GM23248 (cell line): ENCODE data around the gene FNDC1. TPM values are rescaled to one million over a fixed set of nuclear protein-coding genes. Genes with fewer than 3 reads are reported as not detected.

Experiments
- DNase-seq: peaks from one replicate; pipeline ENCODE4 v3.0.0-alpha.2; 2015
- H2AFZ ChIP-seq: fragments of 200-600 bp; sonication (generic); 2 replicates; pipeline ENCODE4 v1.6.1; 2016; ENCODE audit warnings: antibody characterized with exemption
- H3F3A ChIP-seq: fragments of 200-600 bp; sonication (generic); 2 replicates; pipeline ENCODE4 v1.6.1; 2016; ENCODE audit warnings: mild to moderate bottlenecking, antibody characterized with exemption, mixed run types; ENCODE audit not compliant: insufficient read depth
- H3K27ac ChIP-seq: fragments of 200-600 bp; sonication (generic); 2 replicates; pipeline ENCODE4 v1.5.1; 2016; ENCODE audit warnings: mild to moderate bottlenecking
- H3K27me3 ChIP-seq: fragments of 200-600 bp; sonication (generic); replicated peaks from 2 replicates; pipeline ENCODE4 v1.6.1; 2016; ENCODE audit warnings: mild to moderate bottlenecking; ENCODE audit not compliant: insufficient read depth
- H3K36me3 ChIP-seq: fragments of 200-600 bp; sonication (generic); 2 replicates; pipeline ENCODE4 v1.6.1; 2016; ENCODE audit warnings: low read depth, mild to moderate bottlenecking
- H3K4me1 ChIP-seq: fragments of 200-600 bp; sonication (generic); 2 replicates; pipeline ENCODE4 v1.6.1; 2016; ENCODE audit warnings: mild to moderate bottlenecking; ENCODE audit not compliant: insufficient read depth
- H3K4me2 ChIP-seq: fragments of 200-600 bp; sonication (generic); one replicate; pipeline ENCODE4 v1.6.1; 2016; ENCODE audit warnings: mild to moderate bottlenecking; ENCODE audit not compliant: unreplicated experiment
- H3K4me3 ChIP-seq: fragments of 200-600 bp; sonication (generic); 2 replicates; pipeline ENCODE4 v1.5.1; 2016; ENCODE audit warnings: mild to moderate bottlenecking
- H3K79me2 ChIP-seq: fragments of 200-600 bp; sonication (generic); 2 replicates; pipeline ENCODE4 v1.6.1; 2016; ENCODE audit warnings: mild to moderate bottlenecking; ENCODE audit not compliant: insufficient read depth
- H3K9ac ChIP-seq: fragments of 200-600 bp; sonication (generic); 2 replicates; pipeline ENCODE4 v1.6.1; 2016; ENCODE audit warnings: mild to moderate bottlenecking
- H3K9me2 ChIP-seq: fragments of 200-600 bp; sonication (generic); 2 replicates; pipeline ENCODE4 v1.6.1; 2016; ENCODE audit warnings: mixed run types, mild to moderate bottlenecking, moderate library complexity; ENCODE audit not compliant: insufficient read depth
- H3K9me3 ChIP-seq: fragments of 200-600 bp; sonication (generic); one replicate; pipeline ENCODE4 v1.6.1; 2017; ENCODE audit warnings: low read depth
- H4K20me1 ChIP-seq: fragments of 200-600 bp; sonication (generic); 2 replicates; pipeline ENCODE4 v1.6.0; 2016; ENCODE audit not compliant: insufficient read depth
- EZH2 ChIP-seq: fragments of 200-600 bp; sonication (generic); IDR thresholded peaks from 2 replicates; pipeline ENCODE4 v1.6.1; 2018; ENCODE audit warnings: antibody characterized with exemption, mild to moderate bottlenecking; ENCODE audit not compliant: insufficient read depth, poor library complexity, severe bottlenecking
- EZH2phosphoT487 ChIP-seq: fragments of 200-600 bp; sonication (generic); IDR thresholded peaks from 2 replicates; pipeline ENCODE4 v1.6.1; 2018; ENCODE audit warnings: antibody characterized with exemption, moderate library complexity, mild to moderate bottlenecking, low read depth; ENCODE audit not compliant: insufficient read depth
- WGBS, 2 experiments: methylation state at CpG; one replicate each; pipeline ENCODE4 v1.1.6; 2015 to 2017; ENCODE audit warnings: low lambda C conversion rate in 2 of 2, low coverage in 1 of 2; ENCODE audit errors: missing lambda C conversion rate in 2 of 2; 5-methylcytosine and 5-hydroxymethylcytosine counted together
- in situ Hi-C: fragments of 300-500 bp; cut with MboI; formaldehyde crosslinking; loops from 2 replicates; pipeline ENCODE4 v1.15.0; 2020
- polyA plus RNA-seq: library from polyadenylated mRNA; unstranded; fragments of >200 nt; fragmentation: Nextera tagmentation; extraction: Ambion mirVana; gene quantifications from 2 replicates; pipeline ENCODE4 v1.2.1, GENCODE V29; 2016
- total RNA-seq: library from RNA; depleted of rRNA; stranded (reverse); fragments of >200 nt; shearing (Covaris generic); gene quantifications from 2 replicates; pipeline ENCODE4 v1.2.3, GENCODE V29; 2014

Gene FNDC1
- total and polyA plus RNA-seq, 2 experiments from 2014 or later = 5.2 to 7.8 TPM

DNA sequence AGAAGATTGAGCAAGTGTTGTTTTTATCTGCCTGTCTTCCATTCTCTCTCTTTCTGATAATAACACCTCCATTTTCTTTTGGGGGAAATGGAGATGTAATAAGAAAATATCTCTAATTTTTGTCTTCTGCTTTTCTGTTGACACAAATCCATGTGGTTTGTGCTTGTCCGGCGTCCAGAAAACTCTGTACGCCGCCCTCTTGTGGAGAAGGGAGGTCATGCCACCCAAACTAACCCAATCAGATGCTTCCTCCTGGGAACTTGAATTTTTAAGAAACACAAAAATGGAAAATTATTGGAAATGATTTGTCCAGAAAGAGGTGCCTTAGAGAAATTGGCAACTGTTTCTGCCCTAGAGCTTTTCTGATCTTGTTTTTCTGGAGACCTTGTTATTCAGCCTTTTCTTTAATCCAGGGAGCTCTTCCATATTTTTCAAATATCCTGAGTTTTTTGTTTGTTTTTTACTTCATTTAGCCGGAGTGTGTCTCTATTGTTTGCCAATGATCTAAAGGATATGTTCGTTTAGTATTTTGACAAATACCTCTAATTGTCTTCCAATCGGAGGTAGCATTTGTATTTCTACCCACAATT lies 17.8 kb upstream of the FNDC1 start:
- no peaks in the 10 kb centered on the region for H3K36me3 ChIP-seq
- H3K9ac ChIP-seq = no peak overlapping the region
- H3K79me2 ChIP-seq = no peaks in the 10 kb centered on the region
- peaks cover 11% of the 10 kb centered on the region; the same call in 1 of the 2 replicates for H3F3A ChIP-seq
- no peaks in the 10 kb centered on the region for H4K20me1 ChIP-seq
- TF ChIP-seq EZH2phosphoT487 (no peak), EZH2 (no peak)
- no peaks in the 10 kb centered on the region for H3K9me2 ChIP-seq
- H3K4me3 ChIP-seq = no peak overlapping the region
- 0 out of 2 replicates have a peak, but pooled peaks cover 11% of the 10 kb centered on the region for H3K4me1 ChIP-seq
- in situ Hi-C loops = no loop called here
- WGBS, 2 experiments = 0 to 1% methylated on average over 7 of the region's 7 CpGs
- no peak overlapping the region for H3K27ac ChIP-seq
- H3K27me3 ChIP-seq = peaks cover 14% of the 10 kb centered on the region; the same call in 1 of the 2 replicates
- DNase-seq = peak; percentile 76
- no peak overlapping the region for H2AFZ ChIP-seq
- H3K4me2 ChIP-seq = no peak overlapping the region
- no peaks in the 10 kb centered on the region for H3K9me3 ChIP-seq

DNA sequence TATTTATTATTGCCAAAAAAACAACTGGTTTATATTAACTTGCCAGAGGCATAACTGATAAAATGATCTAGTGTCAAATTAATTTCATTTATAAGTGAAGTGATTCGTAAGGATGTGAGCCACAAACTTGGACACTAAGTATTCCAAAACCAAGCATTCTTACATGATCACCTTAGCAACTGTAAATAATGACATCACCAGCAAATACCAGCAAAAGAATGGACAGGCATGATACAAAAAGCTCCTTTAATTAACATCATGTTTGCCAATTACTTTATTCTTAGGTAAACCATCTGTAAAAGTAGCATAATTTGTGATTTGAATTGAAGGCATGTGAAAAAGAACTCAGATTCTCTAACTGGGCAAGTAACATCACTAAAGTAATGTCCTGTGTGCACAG lies 17.2 kb upstream of the FNDC1 start:
- Histone ChIP-seq H3K27ac (no peak overlapping the region), H3K4me2 (no peak overlapping the region), H3K4me1 (0 out of 2 replicates have a peak, but pooled peaks cover 11% of the 10 kb centered on the region), H4K20me1 (no peaks in the 10 kb centered on the region), H3K36me3 (no peaks in the 10 kb centered on the region), H2AFZ (no peak overlapping the region), H3K79me2 (no peaks in the 10 kb centered on the region), H3K4me3 (no peak overlapping the region), H3K9ac (no peak overlapping the region), H3K27me3 (peaks cover 12% of the 10 kb centered on the region; the same call in 1 of the 2 replicates), H3F3A (peaks cover 11% of the 10 kb centered on the region; the same call in 1 of the 2 replicates), H3K9me3 (no peaks in the 10 kb centered on the region), H3K9me2 (no peaks in the 10 kb centered on the region)
- WGBS, 2 experiments = 0 to 2% methylated on average over 1 of the region's 1 CpG
- TF ChIP-seq EZH2phosphoT487 (no peak), EZH2 (no peak)
- peak; percentile 58 for DNase-seq
- in situ Hi-C loops = no loop called here

DNA sequence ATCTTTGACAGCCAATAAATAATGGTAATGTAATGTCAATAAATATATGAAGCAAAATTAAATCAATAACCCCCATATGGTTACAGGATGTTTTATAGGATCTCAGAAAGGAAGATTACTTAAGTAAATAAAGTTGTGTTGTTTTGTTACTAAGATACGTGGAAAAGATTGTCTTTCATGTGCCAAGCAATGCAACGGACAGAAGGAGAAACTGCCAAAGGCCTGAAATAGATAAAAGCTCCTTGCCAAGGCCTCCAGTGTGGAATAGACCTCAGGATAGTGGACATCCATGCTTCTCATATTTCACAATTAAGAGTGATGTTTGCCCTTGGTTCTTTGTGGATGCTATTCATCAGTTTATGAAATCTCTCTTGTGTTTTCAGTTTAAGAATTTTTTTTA lies 16.4 kb upstream of the FNDC1 start:
- no peak for TF ChIP-seq EZH2phosphoT487
- TF ChIP-seq EZH2 = no peak
- Histone ChIP-seq H2AFZ (no peak overlapping the region), H3K27me3 (peaks cover 5% of the 10 kb centered on the region; the same call in 1 of the 2 replicates), H3K79me2 (no peaks in the 10 kb centered on the region), H3K4me1 (0 out of 2 replicates have a peak, but pooled peaks cover 11% of the 10 kb centered on the region), H3K4me2 (no peak overlapping the region), H3K9me3 (no peaks in the 10 kb centered on the region), H3K9me2 (no peaks in the 10 kb centered on the region), H3K4me3 (no peak overlapping the region), H3K27ac (no peak overlapping the region), H3F3A (peaks cover 11% of the 10 kb centered on the region; the same call in 1 of the 2 replicates), H4K20me1 (no peaks in the 10 kb centered on the region), H3K36me3 (no peaks in the 10 kb centered on the region), H3K9ac (no peak overlapping the region)
- DNase-seq = no peak
- in situ Hi-C loops = no loop called here
- 28 to 31% methylated on average over 2 of the region's 2 CpGs for WGBS, 2 experiments

DNA sequence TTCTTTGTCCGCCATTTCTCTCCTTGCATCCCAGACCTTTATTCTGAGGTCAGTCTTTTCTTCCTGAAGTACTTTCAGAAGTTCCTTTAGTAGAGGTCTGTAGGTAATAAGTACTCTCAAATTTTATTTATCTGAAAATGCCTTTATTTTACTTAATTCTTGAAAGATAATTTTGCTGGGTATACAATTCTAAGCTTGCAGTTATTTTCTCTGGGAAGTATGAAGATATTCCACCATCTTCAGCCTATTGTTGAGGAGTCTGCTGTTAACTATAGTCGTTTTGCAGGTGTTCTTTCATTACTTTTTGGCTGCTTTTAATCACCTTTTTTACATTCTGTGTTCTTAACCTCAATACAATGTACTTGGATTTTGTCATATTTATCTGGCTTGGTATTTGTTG lies 13.5 kb upstream of the FNDC1 start:
- Histone ChIP-seq H3K4me3 (no peak overlapping the region), H3F3A (peaks cover 5% of the 10 kb centered on the region; the same call in 1 of the 2 replicates), H3K9me2 (no peaks in the 10 kb centered on the region), H3K9ac (no peak overlapping the region), H3K9me3 (no peaks in the 10 kb centered on the region), H2AFZ (no peak overlapping the region), H3K27ac (no peak overlapping the region), H4K20me1 (no peaks in the 10 kb centered on the region), H3K27me3 (no peaks in the 10 kb centered on the region), H3K36me3 (no peaks in the 10 kb centered on the region), H3K4me1 (0 out of 2 replicates have a peak, but pooled peaks cover 8% of the 10 kb centered on the region), H3K79me2 (no peaks in the 10 kb centered on the region), H3K4me2 (no peak overlapping the region)
- DNase-seq = no peak
- WGBS, 2 experiments = 37 to 38% methylated on average over 2 of the region's 2 CpGs
- TF ChIP-seq EZH2 (no peak), EZH2phosphoT487 (no peak)
- in situ Hi-C loops = no loop called here
